Heart left ventricle (tissue), 16 donors: ENCODE results near the gene NLRC3. TPM values are rescaled to one million over a fixed set of nuclear protein-coding genes. Genes with fewer than 3 reads are reported as not detected.

Source experiments
- ATAC-seq, 4 donors: fragments of 200-7000 bp; cut with Tn5 transposase; one replicate each; pipeline ENCODE4 v1.9.1; 2020 to 2022; ENCODE audit warnings: moderate library complexity in 4 of 4, mild to moderate bottlenecking in 3 of 4, moderate number of reproducible peaks in 1 of 4
- DNase-seq, 5 donors: peaks; one replicate each; pipeline ENCODE4 v3.0.0-alpha.2; 2020
- H3K27ac ChIP-seq, 12 donors: fragments of 200-600 bp; sonication (generic) in 4 of 12; one replicate each; pipeline versions ENCODE4 v1.5.0 to v1.8.0; 2016 to 2022; ENCODE audit warnings: mild to moderate bottlenecking in 2 of 12
- H3K27me3 ChIP-seq, 9 donors: fragments of 200-600 bp; sonication (generic) in 2 of 9; one replicate each; pipeline versions ENCODE4 v1.5.1 to v1.8.0; 2016 to 2022; ENCODE audit warnings: mild to moderate bottlenecking in 3 of 9
- H3K36me3 ChIP-seq, 9 donors: fragments of 200-600 bp; sonication (generic) in 2 of 9; one replicate each; pipeline versions ENCODE4 v1.5.0 to v1.8.0; 2018 to 2022; ENCODE audit warnings: mild to moderate bottlenecking in 2 of 9
- H3K4me1 ChIP-seq, 12 donors: fragments of 200-600 bp; sonication (generic) in 4 of 12; one replicate each; pipeline versions ENCODE4 v1.5.0 to v1.8.0; 2016 to 2022; ENCODE audit warnings: mild to moderate bottlenecking in 3 of 12
- H3K4me3 ChIP-seq, 12 donors: fragments of 200-600 bp; sonication (generic) in 4 of 12; one replicate each; pipeline versions ENCODE4 v1.5.0 to v1.8.0; 2017 to 2022; ENCODE audit warnings: mild to moderate bottlenecking in 9 of 12, moderate library complexity in 4 of 12
- H3K9me3 ChIP-seq, 12 donors: fragments of 200-600 bp; sonication (generic) in 4 of 12; one replicate each; pipeline versions ENCODE4 v1.5.0 to v1.8.0; 2016 to 2022; ENCODE audit warnings: mild to moderate bottlenecking in 1 of 12
- CTCF ChIP-seq, 12 donors: fragments of 200-600 bp; sonication (generic) in 4 of 12; IDR thresholded peaks; one replicate each; pipeline versions ENCODE4 v1.5.0 to v1.8.0; 2018 to 2022; ENCODE audit warnings: antibody characterized with exemption in 12 of 12, mild to moderate bottlenecking in 5 of 12
- POLR2A ChIP-seq, 2 donors: fragments of 450-650 bp; IDR thresholded peaks; one replicate each; pipeline ENCODE4 v1.6.1; 2017; ENCODE audit warnings: antibody characterized with exemption in 2 of 2, mild to moderate bottlenecking in 2 of 2, moderate library complexity in 2 of 2
- WGBS, 4 donors: extraction: QIAGEN DNeasy Blood & Tissue Kit in 2 of 4; methylation state at CpG; one replicate each; pipeline versions ENCODE4 v1.1.5 to v1.1.7; 2013 to 2018; 5-methylcytosine and 5-hydroxymethylcytosine counted together
- intact Hi-C, 10 donors: fragments of 100-400 bp; cut with DNase I; formaldehyde crosslinking; loops; one replicate each; pipeline versions ENCODE4 v1.11.1 to v1.14.2; 2022
- polyA plus RNA-seq, 2 donors: library from polyadenylated mRNA; stranded (reverse); fragments of 200-250 nt; gene quantifications; one replicate each; pipeline ENCODE4 v1.2.3, GENCODE V29; 2013
- total RNA-seq, 9 donors: library from RNA; depleted of rRNA in 2 of 9; stranded (reverse); fragments of >200 nt in 2 of 9; fragmentation: NEBNext Ultra II Directional in 3 of 9; extraction: Animal tissue kit (Norgen Biotek cat#: 25700) in 3 of 9; gene quantifications; one replicate each; pipeline versions ENCODE4 v1.1.0 to v1.2.4, GENCODE V29; 2016 to 2023
- donor health status: ischemic (EF 13 %, LVEDD 7.1; RV severe dilation, severe dysfunction).
- donor health status: healthy with polysubstance abuse.
- donor health status: DM: no; HTN: yes; CAD: no.
- donor health status: DM: no; HTN: no; CAD: no.
- donor health status: ischemic (EF 25% LVEDD 6.9; RV normal size, moderate dysfunction).
- donor health status: ischemic (EF 25% LVEDD 5.7; RV mildly dilated, moderate dysfunction).
- donor health status: healthy.
- donor health status: DM: yes; HTN: yes; CAD: no.
- donor health status: ischemic (EF 35%, LVEDD 5.7; RV mildly dilated, moderate dysfunction).
- donor health status: nonischemic (EF 11% LVEDD 7.7; RV severe dilation, severe dysfunction).
- donor health status: DM: yes; HTN: yes; CAD: no.
- donor health status: PGD.
- donor health status: ischemic (EF 29% LVEDD 5.4; RV normal size, mild dysfunction).
- donor health status: nonischemic (EF 23%, LVEDD 6.1; RV moderate dilation, normal function).

The NLRC3 gene
- total and polyA plus RNA-seq, 11 donors = 0.44 to 2.9 (median 0.95) TPM

GRCh38 chr16:3494386-3494973 is 82.7 kb downstream of the NLRC3 start:
- H3K27me3 ChIP-seq = no peaks in the 10 kb centered on the region
- H3K4me3 ChIP-seq = no peak overlapping the region
- WGBS, 4 donors = 86 to 95% (median 94%) methylated on average over 8 to 16 of the region's 16 CpGs
- ATAC-seq = no peak
- H3K9me3 ChIP-seq = no peaks in the 10 kb centered on the region
- TF ChIP-seq CTCF (IDR thresholded peaks at IDR 0.05) (no peak), POLR2A (IDR thresholded peaks at IDR 0.05) (no peak)
- no peaks in the 10 kb centered on the region for H3K36me3 ChIP-seq
- H3K4me1 ChIP-seq = peaks cover 0 to 7% (median 0%) of the 10 kb centered on the region in 12 donors
- H3K27ac ChIP-seq = no peak overlapping the region
- DNase-seq = peak in 1 of 5 donors; percentile 16
- intact Hi-C loops = loop anchor here in 2 of 10 donors (10.0 kb wide), 2 partner anchors 200 to 230 kb away; no protein-coding TSS in a partner anchor

DNA sequence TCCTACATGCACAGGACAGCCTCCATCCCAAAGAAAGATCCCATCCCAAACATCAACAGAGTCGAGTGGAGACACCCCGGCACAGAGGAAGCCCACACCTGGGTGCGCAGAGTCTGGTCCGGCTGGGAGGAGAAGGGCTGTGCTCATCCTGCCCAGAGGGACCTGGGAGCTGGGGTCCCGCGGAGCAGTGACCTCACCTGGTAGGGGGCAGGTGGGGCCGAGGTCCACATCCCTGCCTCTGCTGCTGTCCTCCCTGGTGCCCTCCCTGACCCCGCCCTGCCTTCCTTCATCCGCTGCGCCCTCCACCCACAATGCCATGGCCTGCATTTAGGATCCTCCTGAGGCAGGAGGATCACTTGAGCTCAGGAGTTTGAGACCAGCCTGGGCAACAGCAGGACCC is 84.8 kb downstream of the NLRC3 start:
- Histone ChIP-seq H3K4me3 (no peak overlapping the region), H3K27me3 (no peaks in the 10 kb centered on the region), H3K9me3 (no peaks in the 10 kb centered on the region), H3K4me1 (peaks cover 0 to 7% (median 0%) of the 10 kb centered on the region in 12 donors), H3K36me3 (peaks cover 0 to 7% (median 0%) of the 10 kb centered on the region in 9 donors), H3K27ac (no peak overlapping the region)
- WGBS, 4 donors = 81 to 87% (median 85%) methylated on average over 7 to 10 of the region's 10 CpGs
- DNase-seq (peak in 1 of 5 donors; percentile 23), ATAC-seq (no peak)
- TF ChIP-seq POLR2A (IDR thresholded peaks at IDR 0.05) = no peak
- no peak for TF ChIP-seq CTCF (IDR thresholded peaks at IDR 0.05)
- intact Hi-C loops = loop anchor here in 2 of 10 donors (10.0 kb wide), 2 partner anchors 198 to 228 kb away; no protein-coding TSS in a partner anchor

GRCh38 chr16:3490911-3491629 is 86.1 kb downstream of the NLRC3 start:
- intact Hi-C loops = loop anchor here in 2 of 10 donors (10.0 kb wide), 2 partner anchors 196 to 226 kb away; no protein-coding TSS in a partner anchor
- peak in 2 of 5 donors; percentile 22 to 58 for DNase-seq

More at GRCh38 chr16:3490911-3491629, 86.1 kb downstream of the NLRC3 start:
- Histone ChIP-seq H3K36me3 (peaks cover 0 to 16% (median 6%) of the 10 kb centered on the region in 9 donors), H3K27ac (no peak overlapping the region), H3K4me3 (no peak overlapping the region), H3K27me3 (no peaks in the 10 kb centered on the region), H3K9me3 (no peaks in the 10 kb centered on the region), H3K4me1 (peaks cover 0 to 13% (median 1%) of the 10 kb centered on the region in 12 donors)
- peak in 3 of 4 donors; percentile 7 to 22 (median 21) for ATAC-seq
- WGBS, 4 donors = 46 to 51% (median 49%) methylated on average over 15 to 17 of the region's 17 CpGs
- TF ChIP-seq POLR2A (IDR thresholded peaks at IDR 0.05) (no peak), CTCF (IDR thresholded peaks at IDR 0.05) (peak in 2 of 12 donors; percentile 18 to 21)

Other genes with a start within 250 kb of the NLRC3 start
- gene OR2C1, start 221.5 kb downstream of the NLRC3 start, total RNA-seq = under 1 TPM in 1 of 9 donors, not detected in 8; 0.36 TPM
- not detected for gene OR2C1, start 221.5 kb downstream of the NLRC3 start, polyA plus RNA-seq
- gene ZSCAN32, start 176.4 kb downstream of the NLRC3 start, total RNA-seq = 1 to 10 TPM; 5.4 to 9.5 (median 7.5) TPM
- gene ZSCAN32, start 176.4 kb downstream of the NLRC3 start, polyA plus RNA-seq = 1 to 10 TPM; 5.3 to 9.1 TPM
- gene ZNF174, start 176.2 kb downstream of the NLRC3 start, total RNA-seq = 10 to 100 TPM in 5 of 9 donors, 1 to 10 TPM in 4; 8.4 to 21.0 (median 10.6) TPM
- 1 to 10 TPM; 7.9 to 8.1 TPM for gene ZNF174, start 176.2 kb downstream of the NLRC3 start, polyA plus RNA-seq
- gene ZNF597, start 133.9 kb downstream of the NLRC3 start, total RNA-seq = 1 to 10 TPM; 1.5 to 3.3 (median 1.8) TPM
- gene ZNF597, start 133.9 kb downstream of the NLRC3 start, polyA plus RNA-seq = 1 to 10 TPM in 1 of 2 donors, under 1 TPM in 1; 0.65 to 1.4 TPM
- gene NAA60, start 133.7 kb downstream of the NLRC3 start, total RNA-seq = 10 to 100 TPM; 30.3 to 61.9 (median 37.0) TPM
- gene NAA60, start 133.7 kb downstream of the NLRC3 start, polyA plus RNA-seq = 10 to 100 TPM; 38.6 to 39.1 TPM
- not detected for gene C16orf90, start 81.9 kb downstream of the NLRC3 start, total RNA-seq
- not detected for gene C16orf90, start 81.9 kb downstream of the NLRC3 start, polyA plus RNA-seq
- gene CLUAP1, start 76.4 kb downstream of the NLRC3 start, total RNA-seq = 10 to 100 TPM in 8 of 9 donors, 1 to 10 TPM in 1; 8.4 to 22.1 (median 15.7) TPM
- gene CLUAP1, start 76.4 kb downstream of the NLRC3 start, polyA plus RNA-seq = 10 to 100 TPM in 1 of 2 donors, 1 to 10 TPM in 1; 4.9 to 18.0 TPM
- gene SLX4, start 34.2 kb upstream of the NLRC3 start, total RNA-seq = 1 to 10 TPM; 2.0 to 4.7 (median 3.2) TPM
- gene SLX4, start 34.2 kb upstream of the NLRC3 start, polyA plus RNA-seq = 1 to 10 TPM; 2.3 to 3.1 TPM
- 1 to 10 TPM; 3.2 to 8.9 (median 5.6) TPM for gene DNASE1, start 77.3 kb upstream of the NLRC3 start, total RNA-seq
- 10 to 100 TPM in 1 of 2 donors, 1 to 10 TPM in 1; 6.0 to 10.2 TPM for gene DNASE1, start 77.3 kb upstream of the NLRC3 start, polyA plus RNA-seq
- gene TRAP1, start 140.1 kb upstream of the NLRC3 start, total RNA-seq = 100 to 1,000 TPM in 7 of 9 donors, 10 to 100 TPM in 2; 93.9 to 142 (median 121) TPM
- 100 to 1,000 TPM in 1 of 2 donors, 10 to 100 TPM in 1; 65.4 to 100 TPM for gene TRAP1, start 140.1 kb upstream of the NLRC3 start, polyA plus RNA-seq